GM12872 (cell line): Measurements from ENCODE around the gene STARD13.

Experiments used
- CTCF ChIP-seq: IDR thresholded peaks from 3 replicates; pipeline ENCODE4 v1.5.1; 2011; ENCODE audit warnings: low read depth, mild to moderate bottlenecking, low read length, moderate library complexity; ENCODE audit not compliant: insufficient read depth

STARD13 gene

GRCh38 chr13:33175991-33176390 is 109.6 kb downstream of the STARD13 start:
- no peak for TF ChIP-seq CTCF

DNA sequence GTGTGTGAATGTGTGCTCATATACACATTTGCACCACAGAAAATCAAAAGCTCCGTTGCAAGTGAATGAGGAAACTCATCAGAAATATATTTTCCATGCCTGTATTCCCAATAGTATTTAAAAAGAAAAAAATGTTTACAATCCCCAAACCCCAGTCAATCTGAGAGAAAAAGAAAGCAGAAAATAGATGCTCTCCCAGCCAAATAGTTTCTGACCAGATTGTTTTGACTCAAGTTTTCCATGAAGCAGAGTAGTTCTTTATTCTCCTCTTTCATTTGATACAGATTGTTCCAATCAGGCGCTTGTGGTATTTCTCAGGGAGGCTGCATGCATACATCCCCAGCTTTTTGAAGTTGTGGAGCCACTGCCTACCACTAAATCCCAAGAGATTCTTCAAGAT is 110.6 kb downstream of the STARD13 start:
- TF ChIP-seq CTCF = no peak

- TF ChIP-seq CTCF = no peak
Observed at GRCh38 chr13:33174491-33174890, 111.1 kb downstream of the STARD13 start.

DNA sequence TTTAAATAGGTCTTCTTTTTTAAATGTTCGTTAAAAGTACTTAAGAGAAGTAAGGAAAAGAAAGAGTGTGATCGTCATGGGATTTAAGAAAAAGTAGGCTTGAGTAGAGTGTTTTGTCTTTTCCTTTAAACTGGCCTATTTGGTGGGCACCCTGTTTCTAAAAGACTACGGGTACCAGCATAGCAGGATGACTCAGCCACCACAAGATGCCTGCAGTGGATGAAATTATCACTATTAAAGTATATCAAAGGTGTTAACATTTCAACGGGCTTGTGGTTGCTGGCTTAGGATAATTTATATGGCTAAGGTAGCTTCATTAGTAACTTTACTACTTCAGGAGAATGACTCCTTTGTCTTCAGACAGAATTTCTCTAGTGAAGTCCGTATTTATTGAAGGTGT is 112.6 kb downstream of the STARD13 start:
- no peak for TF ChIP-seq CTCF

- no peak for TF ChIP-seq CTCF
Observed at GRCh38 chr13:33172400-33172799, 113.2 kb downstream of the STARD13 start.

DNA sequence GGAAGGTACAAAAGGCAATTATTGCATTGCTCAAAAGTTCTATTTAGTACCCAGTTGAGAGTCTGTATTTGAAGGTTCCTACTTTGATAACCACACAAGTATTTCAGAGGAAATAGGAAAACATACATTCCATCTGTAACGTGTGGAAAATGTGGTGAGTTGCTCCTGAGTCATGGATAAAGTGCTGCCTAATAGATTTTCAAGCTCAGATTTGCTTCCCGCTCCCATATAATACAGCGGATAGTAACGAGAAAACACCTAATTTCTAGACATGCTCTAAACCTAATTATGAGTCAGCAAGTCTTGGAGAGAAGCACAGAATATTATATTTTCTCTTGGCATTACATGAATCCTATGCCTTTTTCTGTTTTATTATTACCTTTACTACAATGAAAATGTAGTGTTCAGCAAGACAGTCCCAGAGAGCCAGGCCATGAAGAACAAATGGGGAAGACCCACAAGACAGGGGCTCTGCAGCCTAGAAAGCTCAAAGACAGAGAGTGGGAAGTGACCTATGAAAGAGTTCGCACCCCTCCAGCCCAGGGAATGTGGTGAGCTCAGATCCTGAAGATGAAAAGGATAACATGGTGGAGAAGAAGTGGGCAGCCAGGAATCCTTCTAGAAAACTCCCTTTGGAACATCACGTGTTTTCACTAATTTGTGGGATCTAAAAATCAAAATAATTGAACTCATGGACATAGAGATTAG is 116.1 kb downstream of the STARD13 start:
- TF ChIP-seq CTCF = no peak

- no peak for TF ChIP-seq CTCF
Observed at GRCh38 chr13:33168321-33168960, 117.1 kb downstream of the STARD13 start.
